DOHH2 (cell line): ENCODE results near the gene SNHG17.

Source experiments
- H3F3A ChIP-seq: fragments of 200-600 bp; sonication (generic), shearing (Covaris generic); 2 replicates; pipeline ENCODE4 v1.6.0; 2016; ENCODE audit warnings: antibody characterized with exemption, mild to moderate bottlenecking; ENCODE audit not compliant: control insufficient read depth, insufficient read depth
- H3K27ac ChIP-seq: fragments of 200-600 bp; sonication (generic); 2 replicates; pipeline ENCODE4 v1.5.1; 2014; ENCODE audit warnings: low read depth, mild to moderate bottlenecking, low read length, moderate library complexity
- H3K27me3 ChIP-seq: fragments of 200-600 bp; sonication (generic); 2 replicates; pipeline ENCODE4 v1.6.1; 2014; ENCODE audit warnings: mild to moderate bottlenecking, low read length, mixed read lengths; ENCODE audit not compliant: control insufficient read depth
- H3K36me3 ChIP-seq: fragments of 200-600 bp; sonication (generic); 2 replicates; pipeline ENCODE4 v1.6.1; 2014; ENCODE audit warnings: mild to moderate bottlenecking, low read length, moderate library complexity, mixed read lengths; ENCODE audit not compliant: control insufficient read depth
- H3K4me1 ChIP-seq: fragments of 200-600 bp; sonication (generic); 2 replicates; pipeline ENCODE4 v1.6.1; 2014; ENCODE audit warnings: mild to moderate bottlenecking, low read length, mixed read lengths; ENCODE audit not compliant: control insufficient read depth
- H3K4me2 ChIP-seq: fragments of 200-600 bp; sonication (generic); 2 replicates; pipeline ENCODE4 v1.6.0; 2014; ENCODE audit warnings: mild to moderate bottlenecking, low read length, moderate library complexity
- H3K4me3 ChIP-seq: fragments of 200-600 bp; sonication (generic); 2 replicates; pipeline ENCODE4 v1.5.1; 2014; ENCODE audit warnings: mild to moderate bottlenecking, low read length, mixed read lengths
- H3K79me2 ChIP-seq: fragments of 200-600 bp; sonication (generic); 2 replicates; pipeline ENCODE4 v1.6.1; 2014; ENCODE audit warnings: mild to moderate bottlenecking, low read length, mixed read lengths; ENCODE audit not compliant: control insufficient read depth
- H3K9me2 ChIP-seq: fragments of 200-600 bp; sonication (generic); replicated peaks from 2 replicates; pipeline ENCODE4 v1.6.1; 2014; ENCODE audit warnings: mild to moderate bottlenecking, low read length, mixed read lengths; ENCODE audit not compliant: control insufficient read depth
- H3K9me3 ChIP-seq: fragments of 200-600 bp; sonication (generic); 2 replicates; pipeline ENCODE4 v1.6.1; 2014; ENCODE audit warnings: antibody characterized with exemption, low read length, mixed read lengths; ENCODE audit not compliant: control insufficient read depth, insufficient read depth
- H4K20me1 ChIP-seq: fragments of 200-600 bp; sonication (generic); 2 replicates; pipeline ENCODE4 v1.6.0; 2014; ENCODE audit warnings: low read depth, mild to moderate bottlenecking, antibody characterized with exemption, low read length, moderate library complexity; ENCODE audit not compliant: control insufficient read depth, insufficient read depth
- CTCF ChIP-seq: fragments of 200-600 bp; sonication (generic); IDR thresholded peaks from one replicate; pipeline ENCODE4 v1.5.1; 2014; ENCODE audit warnings: antibody characterized with exemption, mild to moderate bottlenecking, low read depth, low read length; ENCODE audit not compliant: poor library complexity, severe bottlenecking
- EZH2phosphoT487 ChIP-seq: fragments of 200-600 bp; sonication (generic); IDR thresholded peaks from 2 replicates; pipeline ENCODE4 v1.6.1; 2017; ENCODE audit warnings: borderline replicate concordance, mild to moderate bottlenecking, antibody characterized with exemption, low read length, moderate library complexity, mixed read lengths

The SNHG17 gene

GRCh38 chr20:38395165-38395564, 40.0 kb downstream of the SNHG17 start:
- no peaks in the 10 kb centered on the region for H3F3A ChIP-seq
- no peaks in the 10 kb centered on the region for H3K9me3 ChIP-seq
- H3K4me1 ChIP-seq = no peaks in the 10 kb centered on the region
- no peak overlapping the region for H3K4me3 ChIP-seq
- H3K27me3 ChIP-seq = peaks cover 8% of the 10 kb centered on the region; the same call in 1 of the 2 replicates
- H4K20me1 ChIP-seq = no peaks in the 10 kb centered on the region
- H3K79me2 ChIP-seq = no peaks in the 10 kb centered on the region
- TF ChIP-seq EZH2phosphoT487 (no peak), CTCF (no peak)
- no peaks in the 10 kb centered on the region for H3K9me2 ChIP-seq
- no peaks in the 10 kb centered on the region for H3K36me3 ChIP-seq
- no peak overlapping the region for H3K4me2 ChIP-seq
- no peak overlapping the region for H3K27ac ChIP-seq

GRCh38 chr20:38393259-38393658, 41.9 kb downstream of the SNHG17 start:
- H4K20me1 ChIP-seq = no peaks in the 10 kb centered on the region
- no peaks in the 10 kb centered on the region for H3K36me3 ChIP-seq
- H3K27me3 ChIP-seq = peaks cover 8% of the 10 kb centered on the region; the same call in 1 of the 2 replicates
- no peaks in the 10 kb centered on the region for H3K9me2 ChIP-seq
- no peaks in the 10 kb centered on the region for H3K9me3 ChIP-seq
- no peak overlapping the region for H3K4me3 ChIP-seq
- no peaks in the 10 kb centered on the region for H3K79me2 ChIP-seq
- H3K4me2 ChIP-seq = no peak overlapping the region
- H3K4me1 ChIP-seq = no peaks in the 10 kb centered on the region
- H3K27ac ChIP-seq = no peak overlapping the region
- no peaks in the 10 kb centered on the region for H3F3A ChIP-seq
- TF ChIP-seq CTCF = no peak
- no peak for TF ChIP-seq EZH2phosphoT487

- TF ChIP-seq EZH2phosphoT487 (no peak), CTCF (no peak)
- Histone ChIP-seq H3K79me2 (no peaks in the 10 kb centered on the region), H3K27me3 (peaks cover 8% of the 10 kb centered on the region; the same call in 1 of the 2 replicates), H3K9me3 (no peaks in the 10 kb centered on the region), H3K36me3 (no peaks in the 10 kb centered on the region), H4K20me1 (no peaks in the 10 kb centered on the region), H3K4me2 (no peak overlapping the region), H3K27ac (no peak overlapping the region), H3K4me1 (no peaks in the 10 kb centered on the region), H3F3A (no peaks in the 10 kb centered on the region), H3K9me2 (no peaks in the 10 kb centered on the region), H3K4me3 (no peak overlapping the region)
Measured at GRCh38 chr20:38392356-38392755, 42.8 kb downstream of the SNHG17 start.
